HG03521 (cell line): Measurements from ENCODE around the gene ARHGEF37.

Source experiments
- ATAC-seq: cut with Tn5 transposase; IDR thresholded peaks from one replicate; pipeline ENCODE4 v1.9.1; 2021; ENCODE audit warnings: mild to moderate bottlenecking, moderate library complexity; ENCODE audit not compliant: unreplicated experiment

Gene ARHGEF37

GRCh38 chr5:149627070-149627469, 45.8 kb downstream of the ARHGEF37 start:
- ATAC-seq: no peak

GRCh38 chr5:149628221-149628620, 46.9 kb downstream of the ARHGEF37 start:
- ATAC-seq: no peak

- ATAC-seq: no peak
These were observed 47.6 kb downstream of the ARHGEF37 start for GRCh38 chr5:149628846-149629388.

DNA sequence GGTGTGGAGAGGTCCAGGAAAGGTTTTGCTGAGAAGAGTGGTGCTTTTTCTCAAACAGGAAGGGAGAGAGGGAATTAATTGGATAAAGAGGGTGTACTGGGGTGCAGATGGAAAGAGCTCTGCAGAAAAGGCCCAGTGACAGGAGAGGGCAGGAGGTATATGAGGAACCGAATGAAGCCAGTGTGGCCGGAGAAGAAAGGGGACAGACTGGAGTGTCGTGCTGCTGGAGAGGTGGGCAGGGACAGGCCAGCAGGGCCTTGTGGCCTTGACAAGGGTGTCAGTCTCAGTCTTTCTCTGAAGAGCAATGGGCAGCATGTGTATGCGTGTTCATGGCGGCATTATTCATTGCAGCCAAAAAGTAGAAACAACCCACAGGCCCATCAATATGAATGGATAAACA, 48.1 kb downstream of the ARHGEF37 start:
- ATAC-seq: no peak

DNA sequence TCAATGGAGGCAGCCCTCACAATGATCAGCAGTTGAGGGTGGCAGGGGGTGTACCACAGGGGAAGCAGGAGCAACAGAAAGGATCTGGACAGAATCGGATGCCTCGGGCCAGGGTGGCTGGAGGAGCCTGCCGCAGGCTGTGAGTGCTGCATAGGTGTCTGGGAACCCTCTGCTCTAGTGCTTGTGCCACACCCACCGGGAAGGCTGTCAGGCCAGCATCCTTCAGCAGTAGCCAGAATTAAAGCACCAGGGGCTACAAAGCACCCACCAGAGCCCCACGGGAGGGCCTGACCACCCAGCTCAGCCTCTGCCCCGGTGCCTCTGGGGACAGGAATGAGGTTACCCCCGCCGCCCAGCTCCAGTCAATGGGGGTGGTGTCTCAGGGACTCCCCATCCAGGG, 49.0 kb downstream of the ARHGEF37 start:
- ATAC-seq: no peak

DNA sequence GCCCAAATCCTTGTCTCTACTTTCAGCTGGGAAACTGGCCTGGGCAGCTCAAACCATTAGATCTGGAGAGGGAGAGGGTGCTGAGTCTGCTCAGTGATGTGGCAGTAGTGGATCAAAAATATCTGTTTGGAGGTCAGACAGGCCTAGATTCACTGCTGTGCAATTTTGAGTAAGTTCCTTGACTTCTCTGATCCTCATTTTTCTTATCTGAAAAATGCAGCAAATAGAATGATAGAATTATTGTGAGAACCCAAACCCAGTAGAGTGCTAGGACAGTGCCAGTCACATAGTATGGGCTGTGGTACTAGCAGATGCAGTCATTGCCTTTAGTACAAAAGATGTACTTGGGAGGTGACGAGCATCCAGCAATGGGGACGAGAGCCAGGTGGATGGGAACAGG, 50.2 kb downstream of the ARHGEF37 start:
- no peak for ATAC-seq

DNA sequence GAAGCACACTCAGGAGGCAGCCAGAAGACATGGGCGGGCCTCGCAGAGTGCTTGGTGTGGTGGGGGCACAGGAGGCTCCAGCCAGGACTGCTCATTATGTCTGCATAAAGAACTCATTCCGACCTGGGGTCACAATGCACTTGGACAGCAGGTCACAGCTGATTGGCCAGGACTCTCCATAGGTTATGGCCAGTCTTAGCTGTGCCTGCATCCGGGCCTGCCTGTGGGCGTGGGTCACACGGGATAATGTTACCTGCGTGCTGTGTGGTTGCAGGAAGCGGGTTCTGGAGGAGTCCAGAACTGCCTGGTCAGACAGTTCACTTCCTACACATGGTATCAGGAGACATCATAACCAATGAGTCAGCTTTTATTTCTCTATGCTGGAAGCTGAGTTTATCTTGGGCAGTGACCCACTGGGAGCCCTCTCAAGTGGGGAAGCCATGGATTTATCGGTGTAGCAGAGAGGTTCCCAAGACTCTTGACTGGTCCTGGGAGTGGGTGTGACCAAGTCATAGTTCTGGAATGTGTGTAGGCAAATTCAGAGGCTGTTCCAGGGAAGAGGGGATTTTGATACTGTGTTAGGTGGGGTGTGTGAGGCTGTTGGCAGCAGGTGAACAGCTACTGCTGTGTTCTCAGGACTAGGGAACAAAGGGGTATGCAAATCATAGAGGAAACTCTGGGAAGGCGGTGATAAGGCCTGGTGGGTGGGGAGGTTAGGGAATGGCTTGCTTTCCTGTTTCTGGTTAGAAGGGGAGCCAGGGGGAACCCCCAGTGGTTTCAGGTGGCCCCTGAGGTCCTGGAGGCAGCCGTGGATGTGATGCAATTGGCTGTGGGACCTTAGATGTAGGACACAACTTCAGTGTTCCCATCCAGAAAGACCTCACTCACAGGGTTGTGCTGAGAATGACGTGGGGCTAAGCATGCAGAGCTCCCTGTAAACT, 51.3 kb downstream of the ARHGEF37 start:
- no peak for ATAC-seq

- no peak for ATAC-seq
These were observed 52.4 kb downstream of the ARHGEF37 start for GRCh38 chr5:149633476-149634350.

DNA sequence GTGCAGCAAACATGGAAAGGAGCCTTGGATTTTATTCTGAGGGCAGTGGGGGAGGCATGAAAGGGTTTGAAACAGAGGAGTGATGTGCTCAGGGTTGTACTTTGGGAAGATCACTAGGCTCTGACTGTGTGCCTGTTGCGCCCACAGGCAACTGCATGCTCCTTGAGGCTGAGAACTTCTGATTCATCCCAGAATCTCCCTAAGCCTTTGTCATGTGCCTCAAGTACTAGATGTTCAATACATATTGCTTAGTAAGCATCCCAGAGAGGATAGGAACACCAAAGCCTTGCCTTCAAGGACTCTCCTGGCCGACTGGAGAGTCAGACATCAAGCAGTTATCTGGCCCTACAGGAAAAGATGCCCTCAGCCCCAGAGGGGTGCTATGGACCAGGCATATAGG, 54.1 kb downstream of the ARHGEF37 start:
- no peak for ATAC-seq

- no peak for ATAC-seq
These were observed 55.0 kb downstream of the ARHGEF37 start for GRCh38 chr5:149636191-149636860.

DNA sequence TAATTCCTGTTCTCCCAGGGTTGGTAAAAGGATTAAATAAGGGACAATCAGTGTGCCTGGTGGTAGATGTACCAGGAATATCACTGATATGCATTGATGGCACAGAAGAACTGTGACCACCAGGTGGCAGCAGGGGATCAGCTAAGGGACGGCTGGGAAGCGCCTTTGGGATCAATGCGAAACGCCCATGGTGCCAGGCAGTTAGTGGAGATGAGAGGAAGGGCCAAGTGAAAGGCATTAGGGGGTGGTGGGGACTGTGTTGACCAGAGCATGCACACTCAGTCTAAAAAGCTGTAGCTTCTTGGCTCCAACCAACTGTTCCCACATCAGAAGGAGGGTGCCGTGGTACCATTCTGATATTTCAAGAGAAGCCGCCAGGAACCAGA, 55.6 kb downstream of the ARHGEF37 start:
- ATAC-seq: no peak

DNA sequence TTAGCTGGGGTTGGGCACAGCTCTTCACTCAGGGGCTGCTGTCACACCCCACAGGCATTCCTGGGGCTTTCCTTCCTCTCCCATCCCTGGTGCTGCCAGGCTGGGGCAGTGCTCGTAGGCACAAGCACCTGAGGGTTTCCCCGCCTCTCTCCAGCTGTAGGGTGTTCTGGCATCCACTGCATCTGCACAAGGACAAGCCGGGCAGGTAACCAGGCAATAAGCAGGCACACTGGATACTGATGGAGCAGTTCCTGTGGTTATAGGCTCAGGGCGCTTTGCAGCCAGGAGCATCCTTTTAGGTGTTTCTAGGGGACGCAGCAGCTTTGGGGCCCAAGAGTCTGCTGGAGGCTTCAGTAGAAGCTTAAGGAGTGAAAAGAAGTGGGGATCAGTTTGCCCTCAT, 56.8 kb downstream of the ARHGEF37 start:
- no peak for ATAC-seq

DNA sequence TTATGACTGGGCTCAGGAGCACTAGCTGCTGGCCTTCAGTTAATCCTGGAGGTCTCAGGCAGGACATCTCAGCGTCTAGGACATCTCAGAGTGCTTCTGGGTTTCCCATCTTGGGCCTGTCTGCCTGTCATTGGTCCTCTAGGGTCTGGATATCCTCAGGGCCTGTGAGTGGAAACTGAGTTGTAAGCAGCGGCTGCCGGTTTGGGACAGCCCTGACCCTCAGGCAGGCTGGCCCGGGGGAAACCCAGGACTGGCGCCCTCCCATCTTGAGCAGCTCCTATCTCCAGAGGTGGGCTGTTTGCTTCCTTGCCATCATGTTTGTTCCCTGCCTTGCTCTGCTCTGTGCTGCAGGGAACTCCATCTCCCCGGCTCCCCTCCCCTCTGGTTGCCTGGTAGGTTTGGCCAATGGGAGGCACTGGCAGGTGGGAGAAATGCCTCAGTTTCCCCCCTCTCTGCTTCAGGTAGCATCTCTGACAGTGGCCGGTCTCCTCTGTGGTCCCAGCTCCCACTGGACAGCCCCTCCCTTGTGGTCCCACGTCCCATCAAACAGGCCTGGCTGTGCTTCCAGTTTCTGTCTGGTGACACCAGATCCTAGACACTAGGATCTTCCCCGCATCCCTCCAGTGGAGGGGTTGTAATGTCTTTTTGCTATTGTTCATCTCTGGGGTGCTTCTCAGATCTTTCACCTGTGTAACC, 57.4 kb downstream of the ARHGEF37 start:
- no peak for ATAC-seq

- no peak for ATAC-seq
These were observed 58.4 kb downstream of the ARHGEF37 start for GRCh38 chr5:149639737-149640136.

GRCh38 chr5:149640350-149640999, 59.2 kb downstream of the ARHGEF37 start:
- ATAC-seq: no peak

GRCh38 chr5:149641000-149641576, 59.8 kb downstream of the ARHGEF37 start:
- ATAC-seq: no peak

DNA sequence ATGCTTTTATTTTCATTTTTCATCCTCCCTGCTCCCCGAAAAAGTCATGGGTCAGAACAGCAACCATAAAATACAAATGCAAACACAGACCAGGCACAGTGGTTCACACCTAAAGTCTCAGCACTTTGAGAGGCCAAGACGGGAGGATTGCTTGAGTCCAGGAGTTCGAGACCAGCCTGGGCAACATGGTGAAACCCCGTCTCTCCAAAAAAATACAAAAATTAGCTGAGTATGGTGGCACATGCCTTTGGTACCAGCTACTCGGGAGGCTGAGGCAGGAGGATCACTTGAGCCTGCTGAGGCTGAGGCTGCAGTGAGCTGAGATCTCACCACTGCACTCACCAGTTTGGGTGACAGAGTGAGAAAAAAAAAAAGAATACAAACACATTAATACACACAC, 60.3 kb downstream of the ARHGEF37 start:
- no peak for ATAC-seq

- no peak for ATAC-seq
These were observed 62.5 kb downstream of the ARHGEF37 start for GRCh38 chr5:149643781-149644180.

GRCh38 chr5:149644629-149645028, 63.3 kb downstream of the ARHGEF37 start:
- ATAC-seq: no peak

- no peak for ATAC-seq
These were observed 63.9 kb downstream of the ARHGEF37 start for GRCh38 chr5:149645236-149645635.
